HG03280 (cell line): ENCODE data around the gene RBM4B.

Source experiments
- ATAC-seq: cut with Tn5 transposase; IDR thresholded peaks from one replicate; pipeline ENCODE4 v1.9.1; 2021; ENCODE audit warnings: mild to moderate bottlenecking, moderate library complexity; ENCODE audit not compliant: unreplicated experiment

RBM4B gene

DNA sequence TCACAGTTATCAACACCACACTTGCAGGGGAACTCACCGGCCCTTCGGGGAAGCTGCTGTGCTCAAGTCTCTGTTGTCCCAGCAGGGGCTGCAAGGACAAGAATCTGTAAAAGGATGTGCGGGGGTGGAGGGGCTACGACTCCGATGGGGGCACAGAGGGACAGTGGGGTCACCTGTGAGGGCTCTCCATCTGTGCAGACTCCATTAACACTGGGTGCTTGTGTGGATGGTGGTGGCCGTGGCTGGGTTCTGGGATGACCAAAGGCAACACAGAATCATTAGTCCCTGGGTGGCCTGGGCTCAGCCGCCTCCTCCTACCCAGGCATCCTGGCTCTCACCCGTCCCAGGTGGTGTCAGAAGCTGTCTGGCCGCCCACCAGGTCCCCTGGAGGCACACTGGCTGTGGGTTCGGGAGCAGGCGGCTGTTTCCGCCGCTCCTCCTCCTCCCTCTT lies 10.2 kb upstream of the RBM4B start:
- no peak for ATAC-seq

DNA sequence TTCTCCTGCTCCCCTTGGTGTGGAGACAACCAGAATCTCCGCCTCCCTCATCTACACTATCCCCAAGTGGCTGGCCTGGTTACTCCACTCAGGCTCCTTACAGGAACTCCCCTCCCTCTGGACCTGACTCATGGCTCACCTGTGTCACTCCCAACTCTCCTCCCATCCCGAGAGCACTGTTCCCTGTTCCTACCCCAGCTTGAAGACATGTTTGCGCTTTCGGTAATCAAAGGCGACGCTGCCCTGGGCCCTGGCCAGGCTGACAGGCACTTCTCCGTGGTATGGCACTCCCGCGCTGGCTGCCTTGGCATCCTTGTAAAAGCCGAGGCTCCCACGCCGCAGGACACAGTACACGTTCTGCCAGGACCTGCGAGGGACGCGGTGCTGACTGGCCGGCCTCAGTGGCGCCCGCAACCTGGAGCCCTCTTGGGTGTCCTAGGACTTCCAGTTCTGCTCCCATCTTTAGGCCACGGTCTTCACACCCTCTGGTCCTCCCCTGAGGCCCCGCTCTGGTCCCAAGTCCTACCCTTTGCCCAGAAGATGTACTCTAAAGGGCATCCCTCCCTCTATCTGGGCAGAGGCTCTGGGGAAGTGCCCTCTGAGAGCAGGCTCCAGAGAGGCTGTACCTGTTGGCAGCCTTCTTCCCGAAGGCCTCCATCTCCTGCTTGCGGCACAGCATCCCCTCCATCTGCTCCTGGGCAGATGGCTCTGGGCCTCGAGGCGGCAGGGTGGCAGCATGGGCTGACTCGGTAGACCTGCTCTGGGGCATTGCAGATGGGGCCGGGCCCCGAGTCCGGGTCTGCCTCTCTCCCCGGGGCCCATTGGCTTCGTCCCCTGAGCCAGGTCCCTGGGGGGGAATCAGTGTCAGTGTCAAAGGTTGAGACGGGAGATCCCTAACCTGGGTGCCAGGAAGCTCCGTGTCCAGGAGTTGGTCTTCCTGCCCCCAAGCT lies 9.4 kb upstream of the RBM4B start:
- no peak for ATAC-seq

DNA sequence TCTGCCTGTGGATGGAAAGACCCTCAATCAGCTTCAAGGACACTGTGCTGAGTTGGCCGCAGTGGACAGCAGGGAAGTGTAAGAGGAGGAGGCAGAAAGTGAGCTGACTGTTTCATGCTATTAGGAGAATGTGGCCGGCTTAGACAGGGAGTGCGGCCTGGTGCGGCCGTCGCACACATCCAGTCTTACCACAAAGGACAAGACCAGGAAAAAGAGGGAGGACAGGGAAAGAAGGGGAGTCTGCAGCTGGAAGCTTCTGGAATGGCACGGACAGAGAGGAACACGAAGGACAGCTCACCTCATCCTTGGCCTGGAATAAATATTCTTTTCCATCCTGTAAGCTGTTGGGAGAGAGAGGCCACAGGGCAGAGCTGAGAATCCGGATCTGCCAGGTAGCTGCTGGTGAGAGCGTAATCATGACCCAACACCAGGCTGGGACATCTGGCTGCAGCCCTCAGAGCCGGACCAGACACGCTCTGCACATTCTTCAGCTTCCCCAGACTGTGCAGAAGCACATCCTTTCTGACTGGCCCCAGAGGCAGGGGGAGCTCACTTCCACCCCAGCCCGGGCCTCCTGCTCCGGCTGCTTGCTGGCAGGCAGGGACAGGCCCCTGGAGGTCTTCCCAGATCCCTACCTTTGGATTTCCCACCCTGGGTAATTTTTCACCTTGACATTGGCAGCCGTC lies 8.6 kb upstream of the RBM4B start:
- ATAC-seq: no peak

GRCh38 chr11:66685276-66686099 lies 7.8 kb upstream of the RBM4B start:
- ATAC-seq: no peak

GRCh38 chr11:66684635-66685034 lies 6.9 kb upstream of the RBM4B start:
- ATAC-seq: no peak

GRCh38 chr11:66683877-66684276 lies 6.2 kb upstream of the RBM4B start:
- no peak for ATAC-seq

DNA sequence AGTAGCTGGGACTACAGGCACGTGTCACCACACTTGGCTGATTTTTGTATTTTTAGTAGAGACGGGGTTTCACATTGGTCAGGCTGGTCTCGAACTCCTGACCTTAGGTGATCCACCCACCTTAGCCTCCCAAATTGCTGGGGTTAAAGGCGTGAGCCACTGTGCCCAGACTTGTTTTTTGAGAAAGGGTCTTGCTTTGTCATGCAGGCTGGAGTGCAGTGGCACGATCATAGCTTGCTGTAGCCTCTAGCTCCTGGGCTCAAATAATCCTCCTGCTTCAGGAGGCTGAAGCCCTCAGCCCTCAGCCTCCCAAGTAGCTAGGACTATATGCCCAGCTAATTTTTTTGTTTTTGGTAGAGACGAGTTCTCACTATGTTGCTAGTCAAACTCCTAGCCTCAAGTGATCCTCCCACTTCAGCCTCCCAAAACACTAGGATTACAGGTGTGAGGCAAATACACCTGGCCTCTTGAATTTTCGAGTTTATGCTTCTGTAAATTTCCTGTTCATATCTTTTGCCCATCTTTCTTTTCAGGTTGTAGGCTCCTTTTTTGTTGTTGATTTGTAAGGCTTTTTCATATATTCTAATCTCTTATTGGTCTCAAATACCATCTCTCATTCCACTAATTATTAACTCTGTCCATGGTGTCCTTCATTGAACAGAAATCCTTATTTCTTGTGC lies 3.4 kb upstream of the RBM4B start:
- ATAC-seq: no peak

GRCh38 chr11:66676931-66677598 lies 622 bp downstream of the RBM4B start:
- ATAC-seq: no peak

DNA sequence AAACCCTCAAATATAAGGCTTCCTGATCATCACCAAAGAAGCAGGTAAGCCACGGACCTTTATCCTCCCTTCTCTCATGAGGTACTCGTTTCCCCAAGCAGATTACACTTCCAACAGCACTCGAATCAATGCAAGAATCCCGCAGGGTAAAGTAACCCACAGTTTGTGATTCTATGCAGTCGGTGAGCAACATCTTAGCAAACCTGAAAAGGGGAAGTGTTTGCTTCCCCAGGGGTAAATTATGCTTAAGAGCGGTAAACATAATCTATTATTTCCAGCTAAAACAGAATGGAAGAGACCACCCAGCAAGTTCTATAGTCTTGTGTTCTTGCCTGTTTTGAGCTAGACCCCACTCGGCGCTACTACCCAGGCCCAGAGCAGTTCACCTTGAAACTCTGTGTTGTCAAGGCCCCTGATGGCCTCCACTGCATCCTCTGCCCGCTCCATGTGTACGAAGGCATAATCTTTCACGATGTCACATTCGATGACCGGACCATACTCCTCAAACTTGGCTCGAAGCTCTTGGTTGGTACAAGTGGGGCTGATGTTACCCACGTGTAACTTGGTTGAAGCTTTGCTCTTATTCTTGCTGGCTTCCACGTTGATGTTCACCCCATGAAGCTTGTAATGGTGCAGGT lies 1.3 kb downstream of the RBM4B start:
- ATAC-seq: no peak

GRCh38 chr11:66674964-66675602 lies 2.6 kb downstream of the RBM4B start:
- ATAC-seq: no peak

DNA sequence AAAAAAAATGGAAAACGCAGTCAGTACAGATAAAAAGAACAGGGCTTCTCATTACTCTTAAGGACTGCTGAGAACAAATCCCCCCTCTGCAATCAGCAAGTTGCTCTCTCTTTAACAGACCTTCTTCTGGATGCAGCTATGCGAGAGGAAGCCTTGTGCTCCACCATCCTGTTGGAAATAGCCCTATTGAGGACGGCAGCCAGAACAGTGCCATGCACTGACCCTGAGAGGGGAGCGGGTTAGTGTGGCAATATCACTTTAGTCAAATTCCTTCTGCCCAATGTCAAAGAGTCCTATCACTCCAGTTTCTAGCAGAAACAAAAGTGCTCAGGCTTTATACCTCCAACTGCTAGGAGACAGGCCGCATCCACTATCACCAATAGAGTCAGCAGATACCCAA lies 6.9 kb downstream of the RBM4B start:
- ATAC-seq: no peak

- no peak for ATAC-seq
Measured at GRCh38 chr11:66665369-66665768, 12.3 kb downstream of the RBM4B start.

- ATAC-seq: no peak
Measured at GRCh38 chr11:66663741-66664296, 13.9 kb downstream of the RBM4B start.

DNA sequence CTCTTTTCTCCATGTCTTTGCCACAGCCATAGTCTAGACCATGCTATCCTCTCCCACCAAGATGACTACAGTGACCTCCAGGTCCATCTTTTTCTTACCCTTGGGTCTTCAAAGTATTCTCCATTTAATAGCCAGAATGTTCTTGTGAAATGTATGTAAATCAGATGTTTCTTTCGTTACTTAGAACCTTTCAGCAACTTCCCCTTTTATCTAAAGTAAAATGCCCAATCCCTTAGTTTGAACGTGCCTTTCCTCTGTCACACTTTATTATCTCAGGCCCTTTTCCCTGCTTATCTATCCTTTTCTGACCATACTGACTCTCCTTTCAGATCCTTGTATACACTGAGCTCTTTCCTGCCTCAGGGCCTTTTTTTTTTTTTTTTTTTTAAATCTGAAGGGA lies 17.9 kb downstream of the RBM4B start:
- ATAC-seq: no peak

DNA sequence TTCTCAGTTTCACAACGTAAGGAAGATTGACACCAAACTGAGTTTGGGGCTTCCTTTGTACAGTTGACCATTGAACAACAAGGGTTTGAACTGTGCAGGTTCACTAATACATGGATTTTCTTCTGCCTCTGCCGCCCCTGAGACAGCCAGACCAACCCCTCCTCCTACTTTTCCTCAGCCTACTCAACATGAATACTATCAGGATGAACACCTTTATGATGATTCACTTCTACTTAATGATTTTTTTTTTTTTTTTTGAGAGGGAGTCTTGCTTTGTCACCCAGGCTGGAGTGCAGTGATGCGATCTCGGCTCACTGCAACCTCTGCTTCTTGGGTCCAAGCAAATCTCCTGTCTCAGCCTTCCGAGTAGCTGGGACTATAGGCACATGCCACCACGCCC lies 24.6 kb downstream of the RBM4B start:
- no peak for ATAC-seq

- no peak for ATAC-seq
Measured at GRCh38 chr11:66652651-66653050, 25.0 kb downstream of the RBM4B start.

DNA sequence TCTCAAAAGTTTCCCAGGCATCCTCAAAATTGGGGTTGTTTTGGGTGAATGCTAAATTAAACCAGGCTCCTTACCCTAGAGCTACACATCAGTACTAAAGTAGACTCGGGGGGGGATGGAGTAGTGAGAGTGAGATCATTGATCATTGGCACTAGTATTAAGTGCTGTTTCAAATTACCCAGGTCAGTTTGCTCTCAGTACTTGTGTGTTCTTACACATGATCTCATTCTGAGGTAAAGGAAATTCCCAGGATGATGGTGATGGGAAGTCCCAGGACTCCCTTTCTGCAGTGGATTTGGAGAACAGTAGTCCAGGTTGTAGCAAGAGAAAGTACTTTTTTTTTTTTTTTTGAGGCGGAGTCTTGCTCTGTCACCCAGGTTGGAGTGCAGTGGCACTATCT lies 26.7 kb downstream of the RBM4B start:
- ATAC-seq: no peak

DNA sequence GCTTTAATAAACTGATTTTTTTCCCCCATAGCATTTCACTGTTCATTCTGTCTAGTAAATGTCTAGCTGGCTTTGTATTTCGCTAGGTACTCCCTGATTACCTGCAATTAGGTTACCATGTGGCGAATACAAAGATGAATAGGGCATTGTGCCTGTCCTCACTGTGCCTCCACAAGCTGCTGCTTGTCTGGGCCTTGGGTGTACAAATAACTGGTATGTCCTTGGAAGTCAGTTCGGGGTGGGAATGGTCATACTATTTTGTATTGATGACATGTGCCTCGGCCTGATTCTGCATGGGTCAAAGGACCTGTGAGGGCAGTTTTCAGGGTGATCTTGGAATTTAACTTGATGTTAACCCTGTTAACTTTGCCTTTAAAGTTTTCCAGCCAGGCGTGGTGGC lies 27.8 kb downstream of the RBM4B start:
- ATAC-seq: no peak

DNA sequence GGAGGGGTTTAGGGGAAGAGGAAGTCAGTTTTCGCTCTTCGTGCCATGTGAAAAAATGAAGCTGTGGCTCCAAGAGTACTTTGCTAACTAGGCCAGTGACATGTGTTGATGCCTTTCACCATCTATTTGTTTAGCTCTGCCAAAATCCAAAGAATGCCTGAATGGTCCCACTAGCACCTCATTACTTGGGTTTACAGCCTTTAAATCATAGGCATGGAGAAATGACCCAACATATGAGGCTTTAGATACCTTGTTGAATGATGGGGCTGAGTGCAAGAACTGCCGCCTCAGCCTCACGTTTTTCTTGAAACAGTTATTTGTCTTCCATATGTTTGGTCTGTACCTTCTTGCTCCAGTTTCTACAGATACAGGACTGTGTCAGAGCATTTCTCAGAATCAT lies 30.9 kb downstream of the RBM4B start:
- ATAC-seq: no peak
